HepG2 (cell line): ENCODE data around the gene PYGB. TPM values are rescaled to one million over a fixed set of nuclear protein-coding genes. Genes with fewer than 3 reads are reported as not detected.

Source experiments
- AKNA ChIP-seq: sonication (generic); formaldehyde crosslinking; IDR thresholded peaks from 2 replicates; pipeline ENCODE4 v1.4.0; 2020; ENCODE audit warnings: missing genetic modification reagents, borderline replicate concordance
- DZIP1 ChIP-seq: sonication (generic); formaldehyde crosslinking; IDR thresholded peaks from 2 replicates; pipeline ENCODE4 v1.5.0; 2020; ENCODE audit warnings: mild to moderate bottlenecking, missing genetic modification reagents
- HNF1B ChIP-seq: sonication (generic); formaldehyde crosslinking; IDR thresholded peaks from 2 replicates; pipeline ENCODE4 v1.5.1; 2020; ENCODE audit warnings: mild to moderate bottlenecking, moderate library complexity, missing genetic modification reagents
- NONO ChIP-seq, 2 experiments: fragments of 450-650 bp in 1 of 2; sonication (generic) in 1 of 2; formaldehyde crosslinking in 1 of 2; IDR thresholded peaks in 1 of 2; conservative IDR thresholded peaks in 1 of 2; 2 replicates each; pipeline versions ENCODE4 v1.6.1 to v1.8.0; 2017 to 2022; ENCODE audit warnings: mild to moderate bottlenecking in 1 of 2, missing genetic modification reagents in 1 of 2, moderate library complexity in 1 of 2
- NR2F2 ChIP-seq: IDR thresholded peaks from 2 replicates; pipeline ENCODE4 v1.6.1; 2012; ENCODE audit warnings: low read depth, inconsistent platforms, borderline replicate concordance
- SNAPC2 ChIP-seq: sonication (generic); formaldehyde crosslinking; IDR thresholded peaks from 2 replicates; pipeline ENCODE4 v1.8.1; 2022; ENCODE audit warnings: mild to moderate bottlenecking, missing genetic modification reagents
- SRSF1 ChIP-seq: fragments of 200-400 bp; formaldehyde crosslinking; optimal IDR thresholded peaks from 2 replicates; pipeline ENCODE3; 2017; ENCODE audit warnings: mild to moderate bottlenecking, low read depth, low read length, moderate library complexity
- ZBTB33 ChIP-seq: sonication (generic); formaldehyde crosslinking; IDR thresholded peaks from 2 replicates; pipeline ENCODE4 v1.4.0; 2020; ENCODE audit warnings: missing genetic modification reagents
- ZFP36 ChIP-seq: fragments of 150-350 bp; IDR thresholded peaks from 2 replicates; pipeline ENCODE4 v1.6.1; 2018; ENCODE audit warnings: borderline replicate concordance, low read length, low read depth; ENCODE audit not compliant: partially characterized antibody
- ZNF207 ChIP-seq: fragments of 450-650 bp; IDR thresholded peaks from 2 replicates; pipeline ENCODE4 v1.6.1; 2016; ENCODE audit warnings: antibody characterized with exemption, borderline replicate concordance
- ZNF616 ChIP-seq: sonication (generic); formaldehyde crosslinking; IDR thresholded peaks from 2 replicates; pipeline ENCODE4 v1.5.0; 2020; ENCODE audit warnings: low read depth, mild to moderate bottlenecking, missing genetic modification reagents
- ZNF644 ChIP-seq: IDR thresholded peaks from 2 replicates; pipeline ENCODE4 v1.6.1; 2016; ENCODE audit warnings: low read depth
- ZNF670 ChIP-seq: sonication (generic); formaldehyde crosslinking; IDR thresholded peaks from 2 replicates; pipeline ENCODE4 v1.8.0; 2022; ENCODE audit warnings: mild to moderate bottlenecking, missing genetic modification reagents, borderline replicate concordance
- polyA plus RNA-seq, 8 experiments: library from polyadenylated mRNA; depleted of rRNA in 3 of 8; stranded (reverse) in 7 of 8; unstranded in 1 of 8; fragments of >200 nt; fragmentation: Illumina TruSeq in 4 of 8; extraction: Trizol in 4 of 8; gene quantifications; 2 replicates each; pipeline versions ENCODE4 v1.2.1 to v1.2.3, GENCODE V29; 2011 to 2016; ENCODE audit warnings: low read depth in 4 of 8, missing spikeins in 1 of 8, mixed read lengths in 1 of 8; ENCODE audit not compliant: insufficient read depth in 1 of 8
- total RNA-seq, 5 experiments: library from RNA; depleted of rRNA; stranded (reverse); fragments of >200 nt; fragmentation: Illumina TruSeq; extraction: Trizol; gene quantifications; 2 replicates each; pipeline ENCODE4 v1.2.3, GENCODE V29; 2016; ENCODE audit warnings: low read depth in 1 of 5
- TF ChIP-seq, protein P1 (sequence below), 2 experiments: fragments of 450-650 bp in 1 of 2; sonication (generic) in 1 of 2; formaldehyde crosslinking; IDR thresholded peaks; 2 replicates each; pipeline versions ENCODE4 v1.5.0 to v1.8.0; 2020 to 2022; ENCODE audit warnings: mild to moderate bottlenecking in 1 of 2, missing genetic modification reagents in 1 of 2

The PYGB gene
- total and polyA plus RNA-seq, 2 of the 13 experiments (the other 11 are each of a cell fraction or from before 2014, with no cell fraction given) = 24.2 to 86.3 TPM

- no peak for TF ChIP-seq NR2F2
- TF ChIP-seq ZNF670 = no peak
- TF ChIP-seq, protein P1, sequence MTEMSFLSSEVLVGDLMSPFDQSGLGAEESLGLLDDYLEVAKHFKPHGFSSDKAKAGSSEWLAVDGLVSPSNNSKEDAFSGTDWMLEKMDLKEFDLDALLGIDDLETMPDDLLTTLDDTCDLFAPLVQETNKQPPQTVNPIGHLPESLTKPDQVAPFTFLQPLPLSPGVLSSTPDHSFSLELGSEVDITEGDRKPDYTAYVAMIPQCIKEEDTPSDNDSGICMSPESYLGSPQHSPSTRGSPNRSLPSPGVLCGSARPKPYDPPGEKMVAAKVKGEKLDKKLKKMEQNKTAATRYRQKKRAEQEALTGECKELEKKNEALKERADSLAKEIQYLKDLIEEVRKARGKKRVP (CRISPR knock-in tag; IDR thresholded peaks at IDR 0.05) = no peak
- TF ChIP-seq NONO (IDR thresholded peaks at IDR 0.05) = no peak
- TF ChIP-seq NONO (CRISPR knock-in tag; conservative IDR thresholded peaks at IDR 0.05) = peak; percentile 73
- no peak for TF ChIP-seq SNAPC2 (CRISPR knock-in tag)
- no peak for TF ChIP-seq ZNF207
- TF ChIP-seq ZBTB33 = 0 out of 2 replicates have a peak, but pooled peaks have one; percentile 26
- no peak for TF ChIP-seq ZNF616 (CRISPR knock-in tag)
- no peak for TF ChIP-seq AKNA
- TF ChIP-seq ZFP36 = no peak
- TF ChIP-seq HNF1B (CRISPR knock-in tag) = 0 out of 2 replicates have a peak, but pooled peaks have one; percentile 44
- TF ChIP-seq DZIP1 (CRISPR knock-in tag) = 0 out of 2 replicates have a peak, but pooled peaks have one; percentile 68
- TF ChIP-seq SRSF1 = peak; percentile 26
- TF ChIP-seq ZNF644 (CRISPR knock-in tag) = peak; percentile 64
These were observed 88.9 kb downstream of the PYGB start (continued) for GRCh38 chr20:25336561-25337422.
